HG03103 (cell line): ENCODE data around the gene MIA.
"Not testable (repeated sequence)": the region's sequence is repeated elsewhere in the genome, so short reads cannot be mapped to it uniquely, and the experiment has no call there.

Experiments
- ATAC-seq: cut with Tn5 transposase; IDR thresholded peaks from one replicate; pipeline ENCODE4 v1.9.1; 2021; ENCODE audit warnings: low read depth; ENCODE audit not compliant: unreplicated experiment

MIA gene

GRCh38 chr19:40777937-40778705 lies 2.8 kb downstream of the MIA start, which contains the start of gene RAB4B:
RAB4B (plus strand) TSS chr19:40778247; CDS start chr19:40778376, 129 bp downstream.
- peak; percentile 44 for ATAC-seq

- ATAC-seq, result no peak
Observed at GRCh38 chr19:40778706-40779284, 3.5 kb downstream of the MIA start.

- ATAC-seq, result no peak
Observed at GRCh38 chr19:40780582-40780981, 5.3 kb downstream of the MIA start.

- ATAC-seq, result no peak
Observed at GRCh38 chr19:40781140-40781539, 5.8 kb downstream of the MIA start.

- no peak for ATAC-seq
Observed at GRCh38 chr19:40783711-40784110, 8.4 kb downstream of the MIA start.

- not testable (repeated sequence) for ATAC-seq
Observed at GRCh38 chr19:40784146-40784545, 8.8 kb downstream of the MIA start.

GRCh38 chr19:40785526-40785925 lies 10.2 kb downstream of the MIA start:
- ATAC-seq, result no peak

GRCh38 chr19:40786060-40787037 lies 11.0 kb downstream of the MIA start:
- ATAC-seq, result no peak

- no peak for ATAC-seq
Observed at GRCh38 chr19:40791349-40791748, 16.0 kb downstream of the MIA start.

GRCh38 chr19:40791996-40792395 lies 16.7 kb downstream of the MIA start:
- no peak for ATAC-seq

- no peak for ATAC-seq
Observed at GRCh38 chr19:40797166-40797962, 22.0 kb downstream of the MIA start.

GRCh38 chr19:40797963-40798682 lies 22.8 kb downstream of the MIA start:
- ATAC-seq, result no peak

GRCh38 chr19:40798683-40799557 lies 23.6 kb downstream of the MIA start, which contains the start of gene EGLN2:
EGLN2 (plus strand) TSS chr19:40799191; CDS start chr19:40800573, 1,382 bp downstream.
- ATAC-seq, result peak; percentile 68

GRCh38 chr19:40799558-40800338 lies 24.4 kb downstream of the MIA start:
- no peak for ATAC-seq

- no peak for ATAC-seq
Observed at GRCh38 chr19:40800339-40800996, 25.1 kb downstream of the MIA start.

GRCh38 chr19:40800997-40801377 lies 25.7 kb downstream of the MIA start:
- ATAC-seq, result no peak
